ENCODE data around the gene TCOF1. TPM values are rescaled to one million over a fixed set of nuclear protein-coding genes. Genes with fewer than 3 reads are reported as not detected.

TCOF1 gene
- total RNA-seq, 1 experiment from 2014 or later, result 109 TPM

GRCh38 chr5:150444770-150445169, 87.3 kb downstream of the TCOF1 start:
- H3K9me3 ChIP-seq (ENCODE audit: low read depth, low read length, poor library complexity, severe bottlenecking), result no peaks in the 10 kb centered on the region
- no peak overlapping the region for H3K4me3 ChIP-seq (ENCODE audit: low read depth, low read length, poor library complexity, severe bottlenecking)
- intact Hi-C loops (cut with micrococcal nuclease; ENCODE audit: unreplicated experiment), result no loop called here
- DNase-seq (ENCODE audit: low spot score), result no peak
- ChIA-PET POLR2A (ENCODE audit: low non-redundant PET) (interaction anchor here (0.6 to 0.7 kb wide), 2 partner anchors 9 to 16 kb away, joined by 3 read pairs; no protein-coding TSS in a partner anchor), CTCF (no interaction called here)
- no TSS peak for BruUV-seq (replicated peaks)
- TF ChIP-seq, protein P1, sequence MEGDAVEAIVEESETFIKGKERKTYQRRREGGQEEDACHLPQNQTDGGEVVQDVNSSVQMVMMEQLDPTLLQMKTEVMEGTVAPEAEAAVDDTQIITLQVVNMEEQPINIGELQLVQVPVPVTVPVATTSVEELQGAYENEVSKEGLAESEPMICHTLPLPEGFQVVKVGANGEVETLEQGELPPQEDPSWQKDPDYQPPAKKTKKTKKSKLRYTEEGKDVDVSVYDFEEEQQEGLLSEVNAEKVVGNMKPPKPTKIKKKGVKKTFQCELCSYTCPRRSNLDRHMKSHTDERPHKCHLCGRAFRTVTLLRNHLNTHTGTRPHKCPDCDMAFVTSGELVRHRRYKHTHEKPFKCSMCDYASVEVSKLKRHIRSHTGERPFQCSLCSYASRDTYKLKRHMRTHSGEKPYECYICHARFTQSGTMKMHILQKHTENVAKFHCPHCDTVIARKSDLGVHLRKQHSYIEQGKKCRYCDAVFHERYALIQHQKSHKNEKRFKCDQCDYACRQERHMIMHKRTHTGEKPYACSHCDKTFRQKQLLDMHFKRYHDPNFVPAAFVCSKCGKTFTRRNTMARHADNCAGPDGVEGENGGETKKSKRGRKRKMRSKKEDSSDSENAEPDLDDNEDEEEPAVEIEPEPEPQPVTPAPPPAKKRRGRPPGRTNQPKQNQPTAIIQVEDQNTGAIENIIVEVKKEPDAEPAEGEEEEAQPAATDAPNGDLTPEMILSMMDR (conservative IDR thresholded peaks at IDR 0.05; ENCODE audit: low read depth, low read length), result no peak
- TF ChIP-seq EZH2 (IDR thresholded peaks at IDR 0.05; ENCODE audit: borderline replicate concordance, low read depth, low read length, poor library complexity, severe bottlenecking), result no peak
- no peaks in the 10 kb centered on the region for H3K27me3 ChIP-seq (replicated peaks; ENCODE audit: insufficient read depth, low read depth, low read length, poor library complexity)
- H3K4me1 ChIP-seq (ENCODE audit: insufficient read depth, low read length, poor library complexity, severe bottlenecking), result peaks cover 22% of the 10 kb centered on the region
- peaks cover 63% of the 10 kb centered on the region for H3K36me3 ChIP-seq (ENCODE audit: insufficient read depth, low read length, poor library complexity, severe bottlenecking)
- no peak overlapping the region for H3K27ac ChIP-seq (ENCODE audit: low read depth, low read length, poor library complexity, severe bottlenecking)

DNA sequence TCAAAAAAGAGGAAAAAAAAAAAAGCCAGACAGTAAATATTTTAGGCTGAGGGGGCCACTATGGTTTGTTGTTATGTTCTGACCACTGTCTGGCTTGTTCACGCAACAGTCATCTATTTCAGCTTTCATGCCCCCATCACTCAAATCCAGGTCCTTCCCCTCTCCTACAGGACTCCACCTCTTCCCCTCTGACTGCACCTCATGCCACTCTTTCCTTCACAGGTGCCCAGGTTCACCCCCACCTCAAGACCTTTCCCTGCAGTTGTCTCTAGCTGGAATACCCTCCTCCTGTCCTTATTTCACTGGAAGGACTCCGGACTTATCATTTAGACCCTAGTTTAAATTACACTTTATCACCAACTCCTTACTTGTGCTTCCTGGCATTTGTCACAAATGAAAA, 88.6 kb downstream of the TCOF1 start:
- Histone ChIP-seq H3K4me3 (ENCODE audit: low read depth, low read length, poor library complexity, severe bottlenecking) (no peak overlapping the region), H3K4me1 (ENCODE audit: insufficient read depth, low read length, poor library complexity, severe bottlenecking) (peaks cover 22% of the 10 kb centered on the region), H3K9me3 (ENCODE audit: low read depth, low read length, poor library complexity, severe bottlenecking) (no peaks in the 10 kb centered on the region), H3K27ac (ENCODE audit: low read depth, low read length, poor library complexity, severe bottlenecking) (no peak overlapping the region), H3K27me3 (replicated peaks; ENCODE audit: insufficient read depth, low read depth, low read length, poor library complexity) (no peaks in the 10 kb centered on the region), H3K36me3 (ENCODE audit: insufficient read depth, low read length, poor library complexity, severe bottlenecking) (peaks cover 63% of the 10 kb centered on the region)
- no peak for DNase-seq (ENCODE audit: low spot score)
- CTCF ChIA-PET, result no interaction called here
- POLR2A ChIA-PET (ENCODE audit: low non-redundant PET), result interaction anchor here (0.7 kb wide), 1 partner anchor 634 kb away, joined by 4 read pairs; no protein-coding TSS in a partner anchor
- intact Hi-C loops (cut with micrococcal nuclease; ENCODE audit: unreplicated experiment), result no loop called here
- no TSS peak for BruUV-seq (replicated peaks)
- TF ChIP-seq, protein P1 (conservative IDR thresholded peaks at IDR 0.05; ENCODE audit: low read depth, low read length), result no peak
- no peak for TF ChIP-seq EZH2 (IDR thresholded peaks at IDR 0.05; ENCODE audit: borderline replicate concordance, low read depth, low read length, poor library complexity, severe bottlenecking)

DNA sequence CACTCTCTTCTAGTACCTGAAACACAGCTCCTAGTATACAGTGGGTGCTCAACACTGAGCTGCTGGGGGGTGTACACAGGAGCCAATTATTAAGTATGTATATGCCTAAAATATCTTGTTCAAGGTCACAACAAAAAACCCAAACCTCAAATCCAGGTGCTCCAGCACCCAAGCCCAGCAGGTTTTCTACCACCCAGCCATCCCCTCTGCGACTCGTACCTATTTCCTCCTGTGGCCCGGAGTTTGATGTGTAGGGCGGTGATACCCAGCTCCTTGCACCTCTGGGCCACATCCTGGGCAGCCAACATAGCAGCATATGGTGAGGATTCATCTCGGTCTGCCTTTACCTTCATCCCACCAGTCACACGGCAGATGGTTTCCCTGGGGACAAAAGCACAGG, 89.1 kb downstream of the TCOF1 start:
- TF ChIP-seq, protein P1 (conservative IDR thresholded peaks at IDR 0.05; ENCODE audit: low read depth, low read length), result no peak
- TF ChIP-seq EZH2 (IDR thresholded peaks at IDR 0.05; ENCODE audit: borderline replicate concordance, low read depth, low read length, poor library complexity, severe bottlenecking), result no peak
- BruUV-seq (replicated peaks), result no TSS peak
- Histone ChIP-seq H3K27ac (ENCODE audit: low read depth, low read length, poor library complexity, severe bottlenecking) (no peak overlapping the region), H3K9me3 (ENCODE audit: low read depth, low read length, poor library complexity, severe bottlenecking) (no peaks in the 10 kb centered on the region), H3K36me3 (ENCODE audit: insufficient read depth, low read length, poor library complexity, severe bottlenecking) (peaks cover 63% of the 10 kb centered on the region), H3K4me3 (ENCODE audit: low read depth, low read length, poor library complexity, severe bottlenecking) (no peak overlapping the region), H3K27me3 (replicated peaks; ENCODE audit: insufficient read depth, low read depth, low read length, poor library complexity) (no peaks in the 10 kb centered on the region), H3K4me1 (ENCODE audit: insufficient read depth, low read length, poor library complexity, severe bottlenecking) (peaks cover 21% of the 10 kb centered on the region)
- no peak for DNase-seq (ENCODE audit: low spot score)
- CTCF ChIA-PET, result no interaction called here
- POLR2A ChIA-PET (ENCODE audit: low non-redundant PET), result no interaction called here
- intact Hi-C loops (cut with micrococcal nuclease; ENCODE audit: unreplicated experiment), result no loop called here
